ENCODE results near the gene HLA-B.
"Not testable (repeated sequence)": the region's sequence is repeated elsewhere in the genome, so short reads cannot be mapped to it uniquely, and the experiment has no call there.

Gene HLA-B

GRCh38 chr6:31394381-31394780, 37.4 kb upstream of the HLA-B start:
- H3K4me3 ChIP-seq (ENCODE audit: low read depth, low read length), result no peak overlapping the region
- TF ChIP-seq CTCF (IDR thresholded peaks at IDR 0.05; ENCODE audit: insufficient read depth, low read depth, low read length, missing control alignments), result no peak
- no peak for DNase-seq (ENCODE audit: low read depth)

GRCh38 chr6:31393932-31394331, 37.0 kb upstream of the HLA-B start:
- TF ChIP-seq CTCF (IDR thresholded peaks at IDR 0.05; ENCODE audit: insufficient read depth, low read depth, low read length, missing control alignments), result no peak
- DNase-seq (ENCODE audit: low read depth), result no peak
- H3K4me3 ChIP-seq (ENCODE audit: low read depth, low read length), result no peak overlapping the region

- DNase-seq (ENCODE audit: low read depth), result not testable (repeated sequence)
Observed at GRCh38 chr6:31389802-31390132, 32.8 kb upstream of the HLA-B start.

GRCh38 chr6:31388916-31389801, 32.2 kb upstream of the HLA-B start:
- H3K4me3 ChIP-seq (ENCODE audit: low read depth, low read length); DNase-seq (ENCODE audit: low read depth): not testable (repeated sequence)

More at GRCh38 chr6:31389802-31390132, 32.8 kb upstream of the HLA-B start:
- H3K4me3 ChIP-seq (ENCODE audit: low read depth, low read length), result not testable (repeated sequence)

- no peak for TF ChIP-seq CTCF (IDR thresholded peaks at IDR 0.05; ENCODE audit: insufficient read depth, low read depth, low read length, missing control alignments)
- no peak overlapping the region for H3K4me3 ChIP-seq (ENCODE audit: low read depth, low read length)
- DNase-seq (ENCODE audit: low read depth), result peak; percentile 15
Observed at GRCh38 chr6:31386977-31387376, 30.0 kb upstream of the HLA-B start.

- H3K4me3 ChIP-seq (ENCODE audit: low read depth, low read length), result no peak overlapping the region
- no peak for DNase-seq (ENCODE audit: low read depth)
- TF ChIP-seq CTCF (IDR thresholded peaks at IDR 0.05; ENCODE audit: insufficient read depth, low read depth, low read length, missing control alignments), result no peak
Observed at GRCh38 chr6:31386099-31386498, 29.1 kb upstream of the HLA-B start.

- DNase-seq (ENCODE audit: low read depth), result no peak
- H3K4me3 ChIP-seq (ENCODE audit: low read depth, low read length), result no peak overlapping the region
- TF ChIP-seq CTCF (IDR thresholded peaks at IDR 0.05; ENCODE audit: insufficient read depth, low read depth, low read length, missing control alignments), result no peak
Observed at GRCh38 chr6:31385041-31385440, 28.1 kb upstream of the HLA-B start.

- TF ChIP-seq CTCF (IDR thresholded peaks at IDR 0.05; ENCODE audit: insufficient read depth, low read depth, low read length, missing control alignments), result no peak
- no peak overlapping the region for H3K4me3 ChIP-seq (ENCODE audit: low read depth, low read length)
Observed at GRCh38 chr6:31383149-31383548, 26.2 kb upstream of the HLA-B start.

More at GRCh38 chr6:31383149-31383548, 26.2 kb upstream of the HLA-B start:
- no peak for DNase-seq (ENCODE audit: low read depth)

Data from GM12865 (cell line).